ENCODE results near the gene GPC6. TPM values are rescaled to one million over a fixed set of nuclear protein-coding genes. Genes with fewer than 3 reads are reported as not detected.

GPC6 gene
- total RNA-seq, 1 donor from 2014 or later = 63.0 TPM

- Histone ChIP-seq H3K4me3 (ENCODE audit: insufficient read depth, low read depth, low read length) (no peak overlapping the region), H3K4me2 (ENCODE audit: low read length) (no peak overlapping the region), H3K27ac (ENCODE audit: low read depth, low read length) (no peak overlapping the region), H2AFZ (ENCODE audit: low read depth, low read length) (no peak overlapping the region), H3K9ac (ENCODE audit: low read length) (no peak overlapping the region), H3K4me1 (ENCODE audit: insufficient read depth, low read length) (no peaks in the 10 kb centered on the region), H3K9me3 (ENCODE audit: insufficient read depth, low read depth, low read length) (no peaks in the 10 kb centered on the region), H3K36me3 (ENCODE audit: insufficient read depth, low read length) (no peaks in the 10 kb centered on the region), H4K20me1 (ENCODE audit: insufficient read depth, low read length) (no peaks in the 10 kb centered on the region), H3K79me2 (ENCODE audit: insufficient read depth, low read length) (no peaks in the 10 kb centered on the region), H3K27me3 (ENCODE audit: insufficient read depth, low read length) (no peaks in the 10 kb centered on the region)
- Mint-ChIP-seq H3K9me3 (ENCODE audit: unreplicated experiment) (peaks cover 2% of the 10 kb centered on the region), H3K4me1 (ENCODE audit: low read depth, unreplicated experiment) (no peaks in the 10 kb centered on the region), H3K27me3 (ENCODE audit: low read depth, unreplicated experiment) (no peaks in the 10 kb centered on the region), H3K4me3 (ENCODE audit: unreplicated experiment) (no peak overlapping the region), H3K36me3 (ENCODE audit: low read depth, unreplicated experiment) (peaks cover 5% of the 10 kb centered on the region), H3K27ac (ENCODE audit: unreplicated experiment) (no peak overlapping the region)
- FAIRE-seq (no peak), DNase-seq (ENCODE audit: low read depth) (no peak)
- no peak for TF ChIP-seq EZH2 (IDR thresholded peaks at IDR 0.05; ENCODE audit: insufficient read depth, low read length)
These were observed 1145.2 kb downstream of the GPC6 start for GRCh38 chr13:94371855-94372254.

GRCh38 chr13:94382517-94382916 is 1155.9 kb downstream of the GPC6 start:
- Mint-ChIP-seq H3K9me3 (ENCODE audit: unreplicated experiment) (no peaks in the 10 kb centered on the region), H3K4me3 (ENCODE audit: unreplicated experiment) (peak overlapping the region; percentile 14), H3K27me3 (ENCODE audit: low read depth, unreplicated experiment) (no peaks in the 10 kb centered on the region), H3K36me3 (ENCODE audit: low read depth, unreplicated experiment) (no peaks in the 10 kb centered on the region), H3K27ac (ENCODE audit: unreplicated experiment) (no peak overlapping the region), H3K4me1 (ENCODE audit: low read depth, unreplicated experiment) (no peaks in the 10 kb centered on the region)
- Histone ChIP-seq H2AFZ (ENCODE audit: low read depth, low read length) (no peak overlapping the region), H3K4me3 (ENCODE audit: insufficient read depth, low read depth, low read length) (no peak overlapping the region), H3K4me2 (ENCODE audit: low read length) (no peak overlapping the region), H3K27me3 (ENCODE audit: insufficient read depth, low read length) (no peaks in the 10 kb centered on the region), H3K79me2 (ENCODE audit: insufficient read depth, low read length) (no peaks in the 10 kb centered on the region), H3K9me3 (ENCODE audit: insufficient read depth, low read depth, low read length) (no peaks in the 10 kb centered on the region), H3K9ac (ENCODE audit: low read length) (no peak overlapping the region), H3K4me1 (ENCODE audit: insufficient read depth, low read length) (no peaks in the 10 kb centered on the region), H3K27ac (ENCODE audit: low read depth, low read length) (no peak overlapping the region), H3K36me3 (ENCODE audit: insufficient read depth, low read length) (no peaks in the 10 kb centered on the region), H4K20me1 (ENCODE audit: insufficient read depth, low read length) (no peaks in the 10 kb centered on the region)
- DNase-seq (ENCODE audit: low read depth) = no peak
- FAIRE-seq = no peak
- no peak for TF ChIP-seq EZH2 (IDR thresholded peaks at IDR 0.05; ENCODE audit: insufficient read depth, low read length)
- no peak for TF ChIP-seq CTCF (IDR thresholded peaks at IDR 0.05; ENCODE audit: insufficient read depth, low read depth, low read length)

GRCh38 chr13:94382960-94383359 is 1156.4 kb downstream of the GPC6 start:
- H3K4me3 ChIP-seq (ENCODE audit: insufficient read depth, low read depth, low read length) = no peak overlapping the region
- H3K79me2 ChIP-seq (ENCODE audit: insufficient read depth, low read length) = no peaks in the 10 kb centered on the region
- Mint-ChIP-seq H3K4me3 (ENCODE audit: unreplicated experiment) (no peak overlapping the region), H3K36me3 (ENCODE audit: low read depth, unreplicated experiment) (no peaks in the 10 kb centered on the region), H3K9me3 (ENCODE audit: unreplicated experiment) (no peaks in the 10 kb centered on the region), H3K27ac (ENCODE audit: unreplicated experiment) (no peak overlapping the region), H3K4me1 (ENCODE audit: low read depth, unreplicated experiment) (no peaks in the 10 kb centered on the region), H3K27me3 (ENCODE audit: low read depth, unreplicated experiment) (no peaks in the 10 kb centered on the region)
- TF ChIP-seq CTCF (IDR thresholded peaks at IDR 0.05; ENCODE audit: insufficient read depth, low read depth, low read length) (no peak), EZH2 (IDR thresholded peaks at IDR 0.05; ENCODE audit: insufficient read depth, low read length) (no peak)
- H3K27me3 ChIP-seq (ENCODE audit: insufficient read depth, low read length) = no peaks in the 10 kb centered on the region
- no peak overlapping the region for H3K4me2 ChIP-seq (ENCODE audit: low read length)
- H3K36me3 ChIP-seq (ENCODE audit: insufficient read depth, low read length) = no peaks in the 10 kb centered on the region
- H3K4me1 ChIP-seq (ENCODE audit: insufficient read depth, low read length) = no peaks in the 10 kb centered on the region
- no peaks in the 10 kb centered on the region for H3K9me3 ChIP-seq (ENCODE audit: insufficient read depth, low read depth, low read length)
- FAIRE-seq (no peak), DNase-seq (ENCODE audit: low read depth) (no peak)
- no peaks in the 10 kb centered on the region for H4K20me1 ChIP-seq (ENCODE audit: insufficient read depth, low read length)
- no peak overlapping the region for H2AFZ ChIP-seq (ENCODE audit: low read depth, low read length)
- H3K9ac ChIP-seq (ENCODE audit: low read length) = no peak overlapping the region
- no peak overlapping the region for H3K27ac ChIP-seq (ENCODE audit: low read depth, low read length)

All from astrocyte (in vitro differentiated cells and primary cell).